AG09319 (cell line): ENCODE results near the gene PINK1.

Experiments
- DNase-seq: peaks from one replicate; pipeline ENCODE4 v3.0.0-alpha.2; 2010; ENCODE audit warnings: low read depth; ENCODE audit errors: extremely low read depth
- CTCF ChIP-seq: IDR thresholded peaks from 2 replicates; pipeline ENCODE4 v1.5.1; 2011; ENCODE audit warnings: low read depth, mild to moderate bottlenecking, inconsistent platforms, low read length, moderate library complexity

The PINK1 gene

GRCh38 chr1:20682571-20683236, 49.4 kb downstream of the PINK1 start:
- DNase-seq: no peak
- no peak for TF ChIP-seq CTCF

- no peak for TF ChIP-seq CTCF
- no peak for DNase-seq
Observed at GRCh38 chr1:20683614-20684013, 50.4 kb downstream of the PINK1 start.

- DNase-seq: no peak
Observed at GRCh38 chr1:20684050-20684620, 50.9 kb downstream of the PINK1 start.

GRCh38 chr1:20684651-20685050, 51.4 kb downstream of the PINK1 start:
- TF ChIP-seq CTCF: no peak
- DNase-seq: no peak

More at GRCh38 chr1:20684050-20684620, 50.9 kb downstream of the PINK1 start:
- no peak for TF ChIP-seq CTCF

- no peak for DNase-seq
- no peak for TF ChIP-seq CTCF
Observed at GRCh38 chr1:20685099-20685662, 51.9 kb downstream of the PINK1 start.

- DNase-seq: no peak
- no peak for TF ChIP-seq CTCF
Observed at GRCh38 chr1:20685741-20686140, 52.5 kb downstream of the PINK1 start.

- TF ChIP-seq CTCF: no peak
- no peak for DNase-seq
Observed at GRCh38 chr1:20686883-20687725, 53.8 kb downstream of the PINK1 start.
